ENCODE measurements around the gene DEFB126.
"Not testable (repeated sequence)": the region's sequence is repeated elsewhere in the genome, so short reads cannot be mapped to it uniquely, and the experiment has no call there.

DEFB126 gene, protein sequence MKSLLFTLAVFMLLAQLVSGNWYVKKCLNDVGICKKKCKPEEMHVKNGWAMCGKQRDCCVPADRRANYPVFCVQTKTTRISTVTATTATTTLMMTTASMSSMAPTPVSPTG

DNA sequence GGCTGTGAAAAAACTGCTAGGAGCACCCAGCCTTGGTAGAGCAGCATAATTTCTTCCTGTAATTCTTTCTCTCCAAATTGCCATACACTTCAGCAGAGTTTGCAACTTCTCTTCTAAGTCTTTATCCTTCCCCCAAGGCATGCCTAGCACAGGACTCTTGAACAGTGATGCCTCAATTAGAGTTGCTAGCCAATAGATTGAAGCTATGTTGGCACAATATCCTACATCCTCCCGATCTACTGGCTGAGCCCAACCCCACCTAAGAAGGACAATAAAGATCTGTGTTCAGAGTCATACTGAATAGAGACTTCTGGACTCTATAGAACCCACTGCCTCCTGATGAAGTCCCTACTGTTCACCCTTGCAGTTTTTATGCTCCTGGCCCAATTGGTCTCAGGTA, at the start of gene DEFB126:
TSS of gene DEFB126 (plus strand) at position 301 of the 400 bp plus-strand sequence. CDS start at position 340, 39 bp downstream.
- TF ChIP-seq, protein P1, sequence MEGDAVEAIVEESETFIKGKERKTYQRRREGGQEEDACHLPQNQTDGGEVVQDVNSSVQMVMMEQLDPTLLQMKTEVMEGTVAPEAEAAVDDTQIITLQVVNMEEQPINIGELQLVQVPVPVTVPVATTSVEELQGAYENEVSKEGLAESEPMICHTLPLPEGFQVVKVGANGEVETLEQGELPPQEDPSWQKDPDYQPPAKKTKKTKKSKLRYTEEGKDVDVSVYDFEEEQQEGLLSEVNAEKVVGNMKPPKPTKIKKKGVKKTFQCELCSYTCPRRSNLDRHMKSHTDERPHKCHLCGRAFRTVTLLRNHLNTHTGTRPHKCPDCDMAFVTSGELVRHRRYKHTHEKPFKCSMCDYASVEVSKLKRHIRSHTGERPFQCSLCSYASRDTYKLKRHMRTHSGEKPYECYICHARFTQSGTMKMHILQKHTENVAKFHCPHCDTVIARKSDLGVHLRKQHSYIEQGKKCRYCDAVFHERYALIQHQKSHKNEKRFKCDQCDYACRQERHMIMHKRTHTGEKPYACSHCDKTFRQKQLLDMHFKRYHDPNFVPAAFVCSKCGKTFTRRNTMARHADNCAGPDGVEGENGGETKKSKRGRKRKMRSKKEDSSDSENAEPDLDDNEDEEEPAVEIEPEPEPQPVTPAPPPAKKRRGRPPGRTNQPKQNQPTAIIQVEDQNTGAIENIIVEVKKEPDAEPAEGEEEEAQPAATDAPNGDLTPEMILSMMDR (IDR thresholded peaks at IDR 0.05; ENCODE audit: low read depth, low read length, missing control alignments) = no peak
- H3K4me3 ChIP-seq (replicated peaks; ENCODE audit: low read depth, low read length) = no peak within 1 kb of the TSS
- no peak for DNase-seq (ENCODE audit: extremely low read depth, low read depth)

DNA sequence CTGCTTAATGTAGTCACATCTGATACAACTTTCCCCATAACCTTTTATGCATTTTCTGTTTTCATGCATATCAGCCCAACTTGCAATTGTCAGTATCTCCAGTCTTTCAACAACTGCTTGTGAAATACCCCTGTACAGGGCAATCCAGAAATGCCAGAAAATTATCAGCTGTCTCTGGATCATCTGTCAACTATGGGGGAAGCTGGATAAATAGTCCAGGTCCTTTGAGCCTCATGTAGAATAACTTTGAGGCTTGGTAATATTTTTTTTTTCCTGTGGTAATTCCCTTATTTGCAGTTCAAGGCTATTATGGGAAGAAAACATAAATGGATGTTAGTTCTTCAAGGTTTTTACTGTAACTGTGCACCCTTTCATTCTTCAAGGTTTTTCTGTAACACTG, 48.7 kb upstream of the DEFB126 start:
- no peak overlapping the region for H3K4me3 ChIP-seq (replicated peaks; ENCODE audit: low read depth, low read length)
- DNase-seq (ENCODE audit: extremely low read depth, low read depth) = no peak
- TF ChIP-seq, protein P1 (IDR thresholded peaks at IDR 0.05; ENCODE audit: low read depth, low read length, missing control alignments) = no peak

DNA sequence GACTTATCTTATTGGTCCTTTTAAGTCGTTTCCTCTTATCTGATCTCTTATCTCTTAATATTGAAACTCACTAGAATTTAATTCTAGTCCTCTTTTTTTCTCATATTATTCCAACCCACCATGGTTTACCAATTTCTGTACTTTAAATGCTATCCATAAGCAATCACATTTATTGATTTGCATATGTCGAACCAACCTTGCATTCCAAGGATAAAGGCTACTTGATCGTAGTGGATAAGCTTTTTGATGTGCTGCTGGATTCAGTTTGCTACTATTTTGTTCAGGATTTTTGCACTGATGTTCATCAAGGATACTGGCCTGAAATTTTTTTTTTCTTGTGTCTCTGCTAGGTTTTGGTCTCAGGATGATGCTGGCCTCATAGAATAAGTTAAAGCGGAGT, 47.2 kb upstream of the DEFB126 start:
- H3K4me3 ChIP-seq (replicated peaks; ENCODE audit: low read depth, low read length) = no peak overlapping the region
- TF ChIP-seq, protein P1 (IDR thresholded peaks at IDR 0.05; ENCODE audit: low read depth, low read length, missing control alignments) = no peak
- no peak for DNase-seq (ENCODE audit: extremely low read depth, low read depth)

DNA sequence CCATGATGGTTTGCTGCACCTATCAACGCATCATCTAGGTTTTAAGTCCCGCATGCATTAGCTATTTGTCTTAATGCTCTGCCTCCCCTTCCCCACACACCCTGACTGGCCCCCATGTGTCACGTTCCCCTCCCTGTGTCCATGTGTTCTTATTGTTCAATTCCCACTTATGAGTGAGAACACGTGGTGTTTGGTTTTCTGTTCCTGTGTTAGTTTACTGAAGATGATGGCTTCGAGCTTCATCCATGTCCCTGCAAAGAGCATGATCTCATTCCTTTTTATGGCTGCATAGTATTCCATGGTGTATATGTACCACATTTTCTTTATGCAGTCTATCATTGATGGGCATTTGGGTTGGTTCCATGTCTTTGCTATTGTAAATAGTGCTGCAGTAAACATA, 44.7 kb upstream of the DEFB126 start:
- H3K4me3 ChIP-seq (replicated peaks; ENCODE audit: low read depth, low read length); DNase-seq (ENCODE audit: extremely low read depth, low read depth): not testable (repeated sequence)

DNA sequence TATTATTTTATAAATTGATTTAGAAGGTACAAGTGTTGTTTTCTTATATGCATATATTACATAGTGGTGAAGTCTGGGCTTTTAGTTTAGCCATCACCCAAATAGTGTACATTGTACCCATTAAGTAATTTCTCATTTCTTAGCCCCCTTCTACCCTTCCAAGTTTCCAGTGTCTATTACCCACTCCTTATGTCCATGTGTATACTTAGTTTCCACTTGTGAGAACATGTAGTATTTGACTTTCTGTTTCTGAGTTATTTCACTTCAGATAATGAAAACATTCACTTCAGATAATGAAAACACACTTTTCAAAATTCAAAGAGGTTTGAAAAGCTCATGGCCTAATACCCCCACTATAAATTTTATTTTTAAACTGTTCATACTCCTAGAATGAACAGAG, 40.4 kb upstream of the DEFB126 start:
- no peak overlapping the region for H3K4me3 ChIP-seq (replicated peaks; ENCODE audit: low read depth, low read length)
- TF ChIP-seq, protein P1 (IDR thresholded peaks at IDR 0.05; ENCODE audit: low read depth, low read length, missing control alignments) = no peak
- DNase-seq (ENCODE audit: extremely low read depth, low read depth) = no peak

DNA sequence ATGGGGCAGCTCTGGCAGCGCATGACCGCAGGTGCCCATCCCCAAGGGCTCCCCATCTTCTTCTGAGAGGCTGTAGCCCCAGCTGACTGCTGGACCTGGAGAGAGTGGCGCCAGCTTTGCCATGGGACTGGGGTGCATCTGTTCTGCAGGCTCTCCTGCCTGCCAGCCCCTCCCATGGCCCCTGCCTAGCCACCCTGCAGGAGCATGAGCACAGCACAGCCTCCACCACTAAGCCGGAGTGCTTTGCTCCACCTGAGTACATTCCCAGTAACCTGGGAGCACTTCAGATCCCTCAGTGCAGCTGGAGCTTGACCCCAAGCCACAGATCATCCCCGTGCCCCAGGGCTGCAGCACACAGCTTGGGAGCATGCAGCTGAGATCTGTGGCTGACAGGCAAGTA, 38.9 kb upstream of the DEFB126 start:
- DNase-seq (ENCODE audit: extremely low read depth, low read depth) = no peak
- H3K4me3 ChIP-seq (replicated peaks; ENCODE audit: low read depth, low read length) = no peak overlapping the region
- TF ChIP-seq, protein P1 (IDR thresholded peaks at IDR 0.05; ENCODE audit: low read depth, low read length, missing control alignments) = no peak

DNA sequence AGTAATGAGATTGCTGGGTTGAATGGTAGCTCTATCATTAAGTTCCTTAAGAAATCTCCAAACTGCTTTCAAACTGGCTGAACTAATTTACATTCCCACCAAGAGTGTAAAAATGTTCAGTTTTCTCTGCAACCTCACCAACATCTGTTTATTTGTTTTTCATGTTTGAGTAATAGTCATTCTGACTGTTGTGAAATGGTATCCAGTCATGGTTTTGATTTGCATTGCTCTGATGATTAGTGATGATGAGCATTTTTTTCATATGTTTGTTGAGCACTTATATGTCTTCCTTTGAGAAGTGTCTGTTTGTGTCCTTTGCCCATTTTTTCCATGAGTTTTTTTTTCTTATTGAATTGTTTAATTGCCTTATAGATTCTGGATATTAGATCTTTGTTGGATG, 30.0 kb upstream of the DEFB126 start:
- TF ChIP-seq, protein P1 (IDR thresholded peaks at IDR 0.05; ENCODE audit: low read depth, low read length, missing control alignments) = no peak
- H3K4me3 ChIP-seq (replicated peaks; ENCODE audit: low read depth, low read length) = no peak overlapping the region
- no peak for DNase-seq (ENCODE audit: extremely low read depth, low read depth)
